Nucleus accumbens (tissue), 56 donors: Measurements from ENCODE around the gene ARHGAP18.

ENCODE experiments used
- DNase-seq, 56 donors: peaks; one replicate each; lab custom pipeline; 2025; lab: John Stamatoyannopoulos, UW

Gene ARHGAP18

GRCh38 chr6:129624488-129624887 lies 85.5 kb downstream of the ARHGAP18 start:
- no peak for DNase-seq

DNA sequence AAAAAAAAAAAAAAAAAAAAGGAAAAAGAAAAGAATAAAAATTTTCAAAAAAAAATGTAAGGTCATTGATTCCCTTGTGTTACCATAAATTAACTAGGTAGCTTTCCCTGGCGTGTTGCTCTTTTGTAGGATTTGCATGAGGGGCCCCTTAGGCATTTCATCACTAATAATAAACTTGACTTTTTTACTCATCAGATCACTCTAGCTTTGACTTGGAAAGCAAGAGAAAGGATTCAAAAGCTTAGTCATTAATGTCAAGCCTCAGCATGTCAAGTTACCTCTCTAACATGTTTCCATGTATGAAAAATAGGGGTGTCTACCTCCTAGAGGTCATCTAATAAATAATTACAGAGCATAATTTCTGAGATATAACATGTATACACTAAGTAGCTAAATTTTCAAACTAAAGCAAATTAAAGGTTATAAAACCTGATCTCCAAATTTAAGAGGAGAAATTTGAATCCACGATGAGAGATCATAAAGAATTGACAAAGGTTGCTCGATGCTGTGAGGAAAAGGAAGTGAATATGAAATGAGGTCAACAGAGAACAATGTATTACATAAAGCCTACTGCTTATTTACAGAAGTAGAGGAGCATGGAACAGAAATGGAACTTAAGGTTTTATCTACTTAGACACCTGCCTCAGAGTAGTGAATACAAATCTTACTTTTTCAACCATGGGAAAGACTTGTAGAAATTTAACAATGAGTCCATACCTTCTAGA lies 86.8 kb downstream of the ARHGAP18 start:
- no peak for DNase-seq

DNA sequence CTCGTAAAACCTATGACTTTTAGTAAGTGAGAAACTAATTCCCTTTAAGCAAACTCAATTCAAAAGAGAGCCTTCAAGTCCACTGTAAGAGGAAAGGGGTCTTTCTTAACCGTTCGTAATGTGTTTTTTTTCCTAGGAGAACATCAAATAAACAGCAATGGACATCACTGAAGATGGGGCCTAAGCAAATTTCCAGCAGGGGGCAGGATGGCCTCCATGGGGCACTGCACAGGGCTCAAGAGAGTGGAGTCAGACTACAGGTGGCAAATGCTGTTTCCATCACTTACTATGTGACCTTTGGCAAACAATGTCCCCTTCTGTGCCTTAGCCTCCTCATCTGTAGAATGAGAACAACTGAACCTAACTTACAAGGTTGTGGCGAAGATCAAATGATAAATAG lies 88.7 kb downstream of the ARHGAP18 start:
- no peak for DNase-seq

- no peak for DNase-seq
These were observed 89.8 kb downstream of the ARHGAP18 start for GRCh38 chr6:129620234-129620610.

DNA sequence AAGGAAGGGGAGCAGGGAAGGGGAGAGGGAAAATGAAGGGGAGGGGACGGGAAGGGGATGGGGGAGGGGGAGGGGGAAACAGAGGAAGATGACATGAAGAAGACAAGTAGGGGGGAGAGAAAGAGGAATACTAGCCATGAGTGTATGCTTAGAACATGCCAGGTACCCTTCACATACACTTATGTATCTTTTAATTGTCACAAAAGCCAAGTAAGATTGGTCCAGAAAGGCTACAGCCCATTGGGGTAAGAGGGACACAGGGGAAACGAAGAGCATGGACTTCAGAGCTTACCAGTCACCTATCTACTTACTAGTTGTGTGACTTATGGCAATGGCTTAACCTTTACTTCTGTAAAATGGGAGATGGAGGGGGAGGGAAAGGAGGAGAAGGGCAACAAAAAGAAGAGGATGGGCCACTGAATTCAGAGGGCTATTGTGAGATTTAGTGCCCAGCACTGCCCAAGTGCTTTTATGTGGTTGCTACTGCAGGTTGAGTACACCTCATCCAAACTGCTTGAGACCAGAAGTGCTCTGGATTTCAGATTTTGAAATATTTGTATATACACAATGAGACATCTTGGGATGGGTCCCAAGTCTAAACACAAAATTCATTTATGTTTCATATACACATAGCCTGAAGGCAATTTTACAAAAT lies 90.3 kb downstream of the ARHGAP18 start:
- DNase-seq, result no peak

GRCh38 chr6:129617986-129618385 lies 92.0 kb downstream of the ARHGAP18 start:
- no peak for DNase-seq

- no peak for DNase-seq
These were observed 94.5 kb downstream of the ARHGAP18 start for GRCh38 chr6:129615496-129615895.

DNA sequence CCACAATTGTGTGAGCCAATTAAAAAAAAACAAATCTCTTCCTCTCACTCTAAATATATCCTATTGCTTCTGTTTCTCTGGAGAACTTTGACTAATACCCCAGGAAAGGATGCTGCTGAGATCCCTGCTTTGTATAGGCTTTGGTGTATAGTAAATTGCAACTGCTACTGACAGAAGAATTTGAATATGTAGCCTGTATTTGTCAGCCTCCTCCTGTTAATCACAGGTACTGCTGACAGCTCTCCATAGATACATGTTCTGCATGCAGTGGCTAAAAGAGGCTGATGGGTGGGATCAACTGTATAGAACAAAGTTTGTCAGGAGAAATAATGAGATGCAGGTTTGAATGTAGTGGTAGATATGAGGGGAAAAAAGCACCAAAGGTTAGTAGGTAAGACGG lies 95.0 kb downstream of the ARHGAP18 start:
- no peak for DNase-seq

GRCh38 chr6:129614464-129614863 lies 95.5 kb downstream of the ARHGAP18 start:
- no peak for DNase-seq

DNA sequence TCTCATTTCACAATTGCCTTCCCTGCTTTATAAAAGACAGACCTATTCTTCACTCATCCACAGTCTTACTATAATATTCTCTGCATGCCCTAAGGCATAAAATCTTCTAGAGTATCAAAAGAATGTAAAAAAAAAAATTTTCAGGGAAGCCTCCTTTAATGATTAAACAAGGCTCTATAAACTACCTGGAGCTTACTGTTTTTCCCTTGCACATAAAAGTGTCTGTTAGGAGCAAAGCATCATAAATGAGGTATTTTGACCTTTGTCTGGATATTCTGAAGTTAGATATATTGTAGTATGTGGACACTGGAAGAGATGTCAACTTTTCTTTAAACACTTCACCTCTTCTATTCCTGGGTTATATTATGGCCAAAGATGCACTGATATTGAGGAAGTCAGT lies 97.5 kb downstream of the ARHGAP18 start:
- DNase-seq, result no peak

GRCh38 chr6:129609635-129610034 lies 100.3 kb downstream of the ARHGAP18 start:
- DNase-seq, result no peak

DNA sequence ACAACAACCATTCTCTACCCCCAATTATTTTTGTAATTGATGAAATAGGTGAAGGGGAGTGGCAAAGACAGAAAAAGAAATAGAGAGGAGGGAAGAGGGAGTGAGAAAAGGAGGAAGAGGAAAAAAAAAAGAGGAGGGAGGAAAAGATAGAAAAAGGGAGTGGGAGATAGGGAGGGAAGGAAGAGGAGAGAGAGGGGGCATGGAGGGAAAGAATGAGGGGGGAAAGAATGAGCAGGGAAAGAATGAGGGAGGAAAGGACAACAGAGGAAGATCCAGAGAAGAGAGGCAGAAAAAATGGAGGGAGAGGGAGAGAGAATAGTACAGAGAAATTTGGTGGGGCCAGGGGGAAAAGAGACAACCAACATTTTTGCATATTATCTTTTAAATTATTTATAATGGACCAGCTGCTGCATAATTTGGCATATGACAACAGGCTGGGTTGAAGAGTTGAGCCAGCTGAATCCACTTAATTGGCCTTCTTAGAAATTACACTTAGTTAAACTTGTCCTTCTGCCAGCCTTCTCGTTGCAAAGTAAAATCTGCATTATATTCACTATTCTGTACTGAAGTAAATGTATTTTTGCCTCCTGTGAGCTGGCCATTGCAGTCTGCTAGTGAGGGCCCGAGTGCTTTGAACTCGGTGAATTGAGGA lies 101.0 kb downstream of the ARHGAP18 start:
- no peak for DNase-seq

DNA sequence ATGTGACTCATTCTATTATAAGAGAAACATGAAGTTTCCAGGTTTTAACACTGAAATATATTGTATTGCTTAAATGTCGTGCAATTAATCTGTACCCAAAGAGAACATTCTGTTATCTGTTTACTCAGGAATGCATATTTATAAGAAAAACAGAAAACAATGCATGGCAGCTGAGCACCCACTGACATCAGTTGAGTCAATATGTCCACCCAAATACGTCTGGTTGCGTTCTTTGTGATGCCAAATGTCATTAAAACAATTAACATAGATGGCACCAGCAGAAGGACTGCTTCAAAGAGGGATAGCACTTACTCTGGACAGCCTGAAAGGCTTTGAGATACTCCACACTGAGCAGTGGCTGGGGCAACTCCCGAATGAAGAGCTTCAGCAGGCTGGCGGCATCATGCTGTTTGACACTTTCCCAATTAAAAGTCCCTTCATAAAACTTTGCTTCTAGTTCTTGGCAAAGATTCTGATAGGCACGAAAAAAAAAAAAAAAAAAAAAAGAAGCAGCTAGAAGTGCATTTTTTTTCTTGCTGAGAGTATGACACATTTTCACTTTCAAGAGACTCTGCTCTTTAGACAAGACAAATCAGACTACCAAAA lies 102.3 kb downstream of the ARHGAP18 start:
- DNase-seq, result no peak

- DNase-seq, result no peak
These were observed 103.3 kb downstream of the ARHGAP18 start for GRCh38 chr6:129606664-129607063.

- no peak for DNase-seq
These were observed 104.0 kb downstream of the ARHGAP18 start for GRCh38 chr6:129605967-129606366.

DNA sequence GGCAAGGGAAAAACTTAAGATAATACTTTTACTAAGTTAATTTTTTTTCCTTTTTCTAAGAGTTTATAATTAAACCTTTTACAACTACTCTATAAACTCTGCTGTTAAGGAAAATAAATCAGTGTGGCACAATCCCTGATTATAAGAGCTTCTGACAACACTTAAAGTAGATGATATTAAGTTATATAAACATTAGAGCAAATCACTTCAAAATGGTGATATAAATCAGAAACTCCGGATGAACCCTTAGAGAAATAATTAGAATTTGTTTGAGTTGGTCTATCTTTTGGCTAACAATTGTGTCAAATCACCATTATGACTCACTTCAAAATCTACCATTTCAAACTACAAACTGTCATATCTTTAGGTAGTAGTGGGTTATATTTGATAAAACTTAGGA lies 104.9 kb downstream of the ARHGAP18 start:
- DNase-seq, result no peak

GRCh38 chr6:129604321-129604720 lies 105.7 kb downstream of the ARHGAP18 start:
- no peak for DNase-seq

DNA sequence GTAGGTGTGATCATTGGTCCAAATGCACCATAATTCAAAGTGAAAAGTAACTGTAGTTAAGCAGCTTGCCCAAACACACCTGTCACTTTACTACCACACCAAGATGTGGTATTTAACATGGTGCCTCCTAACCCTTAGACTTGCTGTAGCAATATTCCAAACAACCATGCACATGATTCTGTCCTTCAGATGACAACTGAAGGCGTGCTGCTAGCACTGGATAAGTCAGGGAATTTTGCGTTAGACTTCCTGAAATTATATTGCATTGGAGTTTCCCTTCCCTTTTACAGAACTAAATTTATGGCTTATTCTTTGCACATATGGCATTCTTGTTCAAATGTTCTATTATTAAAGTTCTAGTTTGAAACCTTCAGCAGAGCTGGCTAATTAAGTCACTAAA lies 106.2 kb downstream of the ARHGAP18 start:
- DNase-seq, result no peak

DNA sequence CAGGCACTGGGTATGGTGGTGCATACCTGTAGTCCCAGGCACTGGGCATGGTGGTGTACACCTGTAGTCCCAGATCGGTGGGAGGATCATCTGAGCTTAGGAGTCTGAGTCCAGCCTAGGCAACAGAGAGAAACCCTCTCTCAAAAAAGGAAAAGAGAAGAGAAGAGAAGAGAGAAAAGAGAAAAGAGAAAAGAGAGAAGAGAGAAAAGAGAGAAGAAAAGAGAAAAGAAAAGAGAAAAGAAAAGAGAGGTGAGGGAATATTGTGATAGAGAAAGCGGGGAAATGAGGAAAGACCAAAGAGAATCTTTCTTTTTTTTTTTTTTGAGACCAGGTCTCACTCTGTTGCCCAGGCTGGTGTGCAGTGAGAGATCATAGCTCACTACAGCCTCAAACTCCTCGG lies 108.7 kb downstream of the ARHGAP18 start:
- no peak for DNase-seq

DNA sequence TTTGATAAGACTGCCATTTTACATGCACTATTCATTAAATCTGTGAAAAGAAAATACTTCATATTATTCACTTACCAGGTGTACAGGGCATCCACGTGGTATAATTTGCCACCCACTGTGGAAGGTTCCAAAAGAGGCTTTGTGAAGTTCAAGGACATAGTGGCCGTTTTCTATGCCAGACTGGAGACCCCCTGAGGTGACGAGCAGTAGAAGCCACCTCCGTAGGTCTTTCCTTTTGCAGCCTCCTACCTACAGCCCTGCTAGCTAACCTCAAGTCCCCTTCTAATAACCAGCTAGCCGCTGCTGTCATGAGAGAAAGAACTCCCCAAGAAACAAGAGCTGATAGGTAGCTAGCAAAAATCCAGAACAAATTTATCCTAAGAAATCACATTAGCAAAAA lies 110.5 kb downstream of the ARHGAP18 start:
- DNase-seq, result no peak
